Trophoblast cell (in vitro differentiated cells and primary cell): ENCODE measurements around the gene DUT. TPM values are rescaled to one million over a fixed set of nuclear protein-coding genes. Genes with fewer than 3 reads are reported as not detected.

Experiments
- DNase-seq, 2 donors: peaks; one replicate each; pipeline ENCODE4 v3.0.0-alpha.2; 2016
- H2AFZ ChIP-seq: 2 replicates; pipeline ENCODE4 v1.6.1; 2013; ENCODE audit warnings: low read length, moderate library complexity, mild to moderate bottlenecking; ENCODE audit not compliant: insufficient read depth, poor library complexity
- H2AK5ac ChIP-seq: 2 replicates; pipeline ENCODE4 v1.6.1; 2013; ENCODE audit warnings: mild to moderate bottlenecking, low read length
- H2BK120ac ChIP-seq: 2 replicates; pipeline ENCODE4 v1.6.1; 2013; ENCODE audit warnings: low read length, mild to moderate bottlenecking, moderate library complexity; ENCODE audit not compliant: insufficient read depth, poor library complexity
- H2BK12ac ChIP-seq: 2 replicates; pipeline ENCODE4 v1.6.1; 2013; ENCODE audit warnings: mild to moderate bottlenecking, low read length, moderate library complexity
- H2BK5ac ChIP-seq: 2 replicates; pipeline ENCODE4 v1.6.1; 2013; ENCODE audit warnings: low read length, low read depth, moderate library complexity, mild to moderate bottlenecking; ENCODE audit not compliant: poor library complexity
- H3K14ac ChIP-seq: 2 replicates; pipeline ENCODE4 v1.6.1; 2013; ENCODE audit warnings: mild to moderate bottlenecking, low read length
- H3K18ac ChIP-seq: 2 replicates; pipeline ENCODE4 v1.6.1; 2013; ENCODE audit warnings: mild to moderate bottlenecking, low read length
- H3K23ac ChIP-seq: 2 replicates; pipeline ENCODE4 v1.6.1; 2013; ENCODE audit warnings: low read length
- H3K27ac ChIP-seq: 2 replicates; pipeline ENCODE4 v1.5.1; 2013; ENCODE audit warnings: low read depth, mild to moderate bottlenecking, inconsistent platforms, low read length, moderate library complexity
- H3K27me3 ChIP-seq: 2 replicates; pipeline ENCODE4 v1.6.1; 2013; ENCODE audit warnings: inconsistent platforms, mild to moderate bottlenecking, low read length, moderate library complexity; ENCODE audit not compliant: insufficient read depth
- H3K36me3 ChIP-seq, 2 experiments: 1 replicate in 1 of 2; 2 replicates in 1 of 2; pipeline ENCODE4 v1.6.1; 2013; ENCODE audit warnings: low read length in 2 of 2, mild to moderate bottlenecking in 2 of 2, moderate library complexity in 1 of 2; ENCODE audit not compliant: insufficient read depth in 2 of 2, control insufficient read depth in 1 of 2
- H3K4ac ChIP-seq: 2 replicates; pipeline ENCODE4 v1.6.1; 2013; ENCODE audit warnings: low read depth, mild to moderate bottlenecking, low read length, moderate library complexity
- H3K4me1 ChIP-seq, 2 experiments: 1 replicate in 1 of 2; 2 replicates in 1 of 2; pipeline ENCODE4 v1.6.1; 2013; ENCODE audit warnings: low read length in 2 of 2, mild to moderate bottlenecking in 2 of 2, moderate library complexity in 1 of 2; ENCODE audit not compliant: insufficient read depth in 2 of 2, control insufficient read depth in 1 of 2
- H3K4me2 ChIP-seq: 2 replicates; pipeline ENCODE4 v1.6.1; 2013; ENCODE audit warnings: inconsistent platforms, mild to moderate bottlenecking, low read length, moderate library complexity
- H3K4me3 ChIP-seq: 2 replicates; pipeline ENCODE4 v1.5.1; 2013; ENCODE audit warnings: mild to moderate bottlenecking, low read depth, low read length, inconsistent platforms
- H3K79me1 ChIP-seq: one replicate; pipeline ENCODE4 v1.6.1; 2013; ENCODE audit warnings: low read length
- H3K79me2 ChIP-seq: 2 replicates; pipeline ENCODE4 v1.6.1; 2013; ENCODE audit warnings: low read length, mild to moderate bottlenecking; ENCODE audit not compliant: control insufficient read depth, insufficient read depth, poor library complexity
- H3K9ac ChIP-seq: 2 replicates; pipeline ENCODE4 v1.6.1; 2013; ENCODE audit warnings: mild to moderate bottlenecking, low read length
- H3K9me3 ChIP-seq: 2 replicates; pipeline ENCODE4 v1.6.1; 2013; ENCODE audit warnings: low read depth, mild to moderate bottlenecking, control low read depth, inconsistent platforms, low read length; ENCODE audit not compliant: insufficient read depth
- H4K12ac ChIP-seq: 2 replicates; pipeline ENCODE4 v1.6.1; 2013; ENCODE audit warnings: low read depth, mild to moderate bottlenecking, low read length, moderate library complexity
- H4K8ac ChIP-seq: 2 replicates; pipeline ENCODE4 v1.6.1; 2013; ENCODE audit warnings: low read depth, mild to moderate bottlenecking, low read length, moderate library complexity
- H4K91ac ChIP-seq: one replicate; pipeline ENCODE4 v1.6.1; 2013; ENCODE audit warnings: low read depth, mild to moderate bottlenecking, low read length, moderate library complexity
- WGBS: extraction: QIAGEN DNeasy Blood & Tissue Kit; methylation state at CpG from one replicate; pipeline ENCODE4 v1.1.7; 2013; ENCODE audit warnings: missing lambda C conversion rate; ENCODE audit not compliant: insufficient read length, insufficient coverage; ENCODE audit errors: extremely low coverage; 5-methylcytosine and 5-hydroxymethylcytosine counted together
- polyA plus RNA-seq: library from polyadenylated mRNA; stranded (reverse); fragments of 200-250 nt; gene quantifications from 2 replicates; pipeline ENCODE4 v1.2.3, GENCODE V29; 2013

DUT gene
- polyA plus RNA-seq = 52.1 and 53.1 TPM in 2 replicates

GRCh38 chr15:48330855-48331795 is at the start of gene DUT:
Gene DUT, plus strand, starts transcription at chr15:48331429. Its CDS starts 87 bp downstream, at chr15:48331516.
- H3K36me3 ChIP-seq = peaks cover 0 to 6% of the 10 kb centered on the region in 2 experiments
- peak within 1 kb of the TSS; percentile 98 for H3K4me2 ChIP-seq
- WGBS = no CpG with 5 or more reads among the region's 89 CpGs
- H2AFZ ChIP-seq = peak within 1 kb of the TSS; percentile 100
- H3K79me2 ChIP-seq = peaks cover 7% of the 10 kb centered on the region
- H3K4me3 ChIP-seq = peak within 1 kb of the TSS; percentile 92
- peak within 1 kb of the TSS; percentile 99 for H3K14ac ChIP-seq
- peak within 1 kb of the TSS; percentile 98 for H4K91ac ChIP-seq
- H3K4ac ChIP-seq = peak within 1 kb of the TSS; percentile 95
- peak within 1 kb of the TSS; percentile 88 for H2BK5ac ChIP-seq
- peak within 1 kb of the TSS; percentile 94 for H2BK120ac ChIP-seq
- DNase-seq = peak; percentile 70 to 81
- H3K79me1 ChIP-seq = peaks cover 13% of the 10 kb centered on the region
- H2AK5ac ChIP-seq = peak within 1 kb of the TSS; percentile 47
- H3K9me3 ChIP-seq = no peaks in the 10 kb centered on the region
- no peaks in the 10 kb centered on the region for H3K27me3 ChIP-seq
- peak within 1 kb of the TSS; percentile 93 for H3K9ac ChIP-seq
- H3K27ac ChIP-seq = peak within 1 kb of the TSS; percentile 96
- H4K12ac ChIP-seq = peak within 1 kb of the TSS; percentile 91
- peak within 1 kb of the TSS; percentile 99 for H3K18ac ChIP-seq
- no peak within 1 kb of the TSS for H3K23ac ChIP-seq
- no peak within 1 kb of the TSS for H2BK12ac ChIP-seq
- peaks cover 0 to 2% of the 10 kb centered on the region in 2 experiments for H3K4me1 ChIP-seq
- H4K8ac ChIP-seq = peak within 1 kb of the TSS; percentile 99

GRCh38 chr15:48281674-48282073 is 49.6 kb upstream of the DUT start:
- DNase-seq = no peak
- Histone ChIP-seq H3K27ac (no peak overlapping the region), H3K36me3 (no peaks in the 10 kb centered on the region), H3K4ac (no peak overlapping the region), H2BK5ac (no peak overlapping the region), H4K12ac (no peak overlapping the region), H3K14ac (no peak overlapping the region), H2AFZ (no peak overlapping the region), H4K8ac (no peak overlapping the region), H2AK5ac (no peak overlapping the region), H4K91ac (no peak overlapping the region), H3K9me3 (no peaks in the 10 kb centered on the region), H3K79me1 (no peaks in the 10 kb centered on the region), H3K4me3 (no peak overlapping the region), H3K9ac (no peak overlapping the region), H3K79me2 (no peaks in the 10 kb centered on the region), H3K18ac (no peak overlapping the region), H2BK120ac (no peak overlapping the region), H3K4me1 (no peaks in the 10 kb centered on the region), H3K27me3 (no peaks in the 10 kb centered on the region), H3K4me2 (no peak overlapping the region), H3K23ac (no peak overlapping the region), H2BK12ac (no peak overlapping the region)
- 100% methylated on average over 1 of the region's 4 CpGs for WGBS

GRCh38 chr15:48282216-48282615 is 49.0 kb upstream of the DUT start:
- Histone ChIP-seq H3K4ac (no peak overlapping the region), H3K79me2 (no peaks in the 10 kb centered on the region), H3K4me3 (no peak overlapping the region), H3K36me3 (no peaks in the 10 kb centered on the region), H2BK5ac (no peak overlapping the region), H3K4me2 (no peak overlapping the region), H2BK12ac (no peak overlapping the region), H4K91ac (no peak overlapping the region), H3K23ac (no peak overlapping the region), H2BK120ac (no peak overlapping the region), H2AK5ac (no peak overlapping the region), H3K9ac (peak overlapping the region; percentile 8), H4K8ac (no peak overlapping the region), H3K14ac (no peak overlapping the region), H4K12ac (no peak overlapping the region), H3K79me1 (no peaks in the 10 kb centered on the region), H3K9me3 (no peaks in the 10 kb centered on the region), H3K27ac (no peak overlapping the region), H3K18ac (no peak overlapping the region), H2AFZ (no peak overlapping the region), H3K27me3 (no peaks in the 10 kb centered on the region), H3K4me1 (no peaks in the 10 kb centered on the region)
- DNase-seq = no peak
- WGBS = no CpG with 5 or more reads among the region's 4 CpGs

GRCh38 chr15:48283396-48284145 is 47.7 kb upstream of the DUT start:
- Histone ChIP-seq H3K4me2 (no peak overlapping the region), H3K36me3 (no peaks in the 10 kb centered on the region), H3K23ac (no peak overlapping the region), H4K12ac (no peak overlapping the region), H2AK5ac (no peak overlapping the region), H2BK120ac (no peak overlapping the region), H3K14ac (no peak overlapping the region), H3K18ac (no peak overlapping the region), H3K9me3 (no peaks in the 10 kb centered on the region), H2BK5ac (no peak overlapping the region), H2AFZ (no peak overlapping the region), H3K4me3 (no peak overlapping the region), H3K79me2 (no peaks in the 10 kb centered on the region), H3K9ac (no peak overlapping the region), H4K91ac (no peak overlapping the region), H3K27ac (no peak overlapping the region), H3K4me1 (no peaks in the 10 kb centered on the region), H3K4ac (no peak overlapping the region), H2BK12ac (no peak overlapping the region), H3K27me3 (no peaks in the 10 kb centered on the region), H3K79me1 (no peaks in the 10 kb centered on the region), H4K8ac (no peak overlapping the region)
- no CpG with 5 or more reads among the region's 6 CpGs for WGBS
- no peak for DNase-seq
